ENCODE measurements around the gene ZNF318. TPM values are rescaled to one million over a fixed set of nuclear protein-coding genes. Genes with fewer than 3 reads are reported as not detected.

Gene ZNF318
- total RNA-seq, 1 donor from 2014 or later: 159 TPM

- H3K4me1 Mint-ChIP-seq: peaks cover 52% of the 10 kb centered on the region
- H3K9me3 Mint-ChIP-seq: no peaks in the 10 kb centered on the region
- no peaks in the 10 kb centered on the region for H3K27me3 Mint-ChIP-seq
- peak overlapping the region; percentile 33 for H3K4me3 Mint-ChIP-seq
- no peak for TF ChIP-seq CTCF (IDR thresholded peaks at IDR 0.05)
- H3K36me3 Mint-ChIP-seq (ENCODE audit: low read depth): peaks cover 84% of the 10 kb centered on the region
- DNase-seq (no peak), ATAC-seq (ENCODE audit: low read depth) (peak; percentile 45)
- peak overlapping the region; percentile 78 for H3K27ac Mint-ChIP-seq
- intact Hi-C loops (cut with micrococcal nuclease): no loop called here
- ChIA-PET POLR2A (interaction anchor here (0.9 to 5.7 kb wide), 12 partner anchors 12 to 409 kb away, joined by 3 to 39 read pairs (median 8); partner anchors contain the start of genes CNPY3, CRIP3 and ZNF318), CTCF (interaction anchor here (1.1 to 7.4 kb wide), 4 partner anchors 20 to 167 kb away, joined by 3 to 52 read pairs (median 4); partner anchors contain the start of gene CRIP3)
Observed at GRCh38 chr6:43338243-43338642, 31.2 kb downstream of the ZNF318 start.

GRCh38 chr6:43336382-43336781 lies 33.1 kb downstream of the ZNF318 start:
- no peak for ATAC-seq (ENCODE audit: low read depth)
- no peak overlapping the region for H3K27ac Mint-ChIP-seq
- ChIA-PET POLR2A (interaction anchor here (1.1 to 5.7 kb wide), 2 partner anchors 14 to 31 kb away, joined by 3 to 39 read pairs; partner anchors contain the start of gene ZNF318), CTCF (interaction anchor here (0.6 to 7.4 kb wide), 2 partner anchors 9 to 27 kb away, joined by 3 to 52 read pairs; partner anchors contain the start of gene CRIP3)
- no peaks in the 10 kb centered on the region for H3K9me3 Mint-ChIP-seq
- peaks cover 74% of the 10 kb centered on the region for H3K36me3 Mint-ChIP-seq (ENCODE audit: low read depth)
- intact Hi-C loops (cut with micrococcal nuclease): no loop called here
- H3K4me1 Mint-ChIP-seq: peaks cover 59% of the 10 kb centered on the region
- DNase-seq: no peak
- no peak overlapping the region for H3K4me3 Mint-ChIP-seq
- no peak for TF ChIP-seq CTCF (IDR thresholded peaks at IDR 0.05)
- H3K27me3 Mint-ChIP-seq: no peaks in the 10 kb centered on the region

- ChIA-PET CTCF (interaction anchor here (0.7 to 7.4 kb wide), 7 partner anchors 15 to 72 kb away, joined by 3 to 52 read pairs (median 4); partner anchors contain the start of gene CRIP3), POLR2A (interaction anchor here (0.6 to 5.7 kb wide), 2 partner anchors 13 to 32 kb away, joined by 13 to 39 read pairs; partner anchors contain the start of gene ZNF318)
- Mint-ChIP-seq H3K9me3 (no peaks in the 10 kb centered on the region), H3K4me3 (no peak overlapping the region), H3K36me3 (ENCODE audit: low read depth) (peaks cover 72% of the 10 kb centered on the region), H3K27me3 (no peaks in the 10 kb centered on the region), H3K27ac (peak overlapping the region; percentile 21), H3K4me1 (peaks cover 64% of the 10 kb centered on the region)
- no peak for TF ChIP-seq CTCF (IDR thresholded peaks at IDR 0.05)
- DNase-seq: no peak
- intact Hi-C loops (cut with micrococcal nuclease): no loop called here
- no peak for ATAC-seq (ENCODE audit: low read depth)
Observed at GRCh38 chr6:43335469-43335868, 34.0 kb downstream of the ZNF318 start.

- no peak for TF ChIP-seq CTCF (IDR thresholded peaks at IDR 0.05)
- POLR2A ChIA-PET: interaction anchor here (0.7 to 1.2 kb wide), 3 partner anchors 8 to 50 kb away, joined by 3 to 6 read pairs (median 4); partner anchors contain the start of gene CRIP3
- Mint-ChIP-seq H3K4me3 (no peak overlapping the region), H3K4me1 (peaks cover 56% of the 10 kb centered on the region), H3K36me3 (ENCODE audit: low read depth) (peaks cover 64% of the 10 kb centered on the region), H3K27me3 (no peaks in the 10 kb centered on the region), H3K9me3 (no peaks in the 10 kb centered on the region), H3K27ac (peak overlapping the region; percentile 15)
- ATAC-seq (ENCODE audit: low read depth): no peak
- CTCF ChIA-PET: interaction anchor here (0.9 to 7.4 kb wide), 8 partner anchors 11 to 71 kb away, joined by 3 to 52 read pairs (median 6); partner anchors contain the start of gene CRIP3
- DNase-seq: no peak
- intact Hi-C loops (cut with micrococcal nuclease): loop anchor here (1.0 kb wide), 2 partner anchors 26 to 71 kb away; partner anchors contain the start of gene CRIP3
Observed at GRCh38 chr6:43334466-43335095, 34.9 kb downstream of the ZNF318 start.

GRCh38 chr6:43331891-43332290 lies 37.6 kb downstream of the ZNF318 start:
- H3K4me3 Mint-ChIP-seq: no peak overlapping the region
- peaks cover 55% of the 10 kb centered on the region for H3K36me3 Mint-ChIP-seq (ENCODE audit: low read depth)
- CTCF ChIA-PET: no interaction called here
- TF ChIP-seq CTCF (IDR thresholded peaks at IDR 0.05): no peak
- POLR2A ChIA-PET: no interaction called here
- ATAC-seq (ENCODE audit: low read depth) (no peak), DNase-seq (no peak)
- no peaks in the 10 kb centered on the region for H3K27me3 Mint-ChIP-seq
- H3K27ac Mint-ChIP-seq: no peak overlapping the region
- peaks cover 32% of the 10 kb centered on the region for H3K4me1 Mint-ChIP-seq
- no peaks in the 10 kb centered on the region for H3K9me3 Mint-ChIP-seq
- intact Hi-C loops (cut with micrococcal nuclease): no loop called here

Data from activated B cell treated with CpG ODN at 0.5 μM for 24 hours (primary cell).